Amygdala (tissue), 56 donors: ENCODE results near the gene FOSL1.

Experiments used
- DNase-seq, 56 donors: peaks; one replicate each; lab custom pipeline; 2025; lab: John Stamatoyannopoulos, UW

Gene FOSL1

GRCh38 chr11:65883058-65883761 lies 17.0 kb downstream of the FOSL1 start:
- DNase-seq, result no peak

- no peak for DNase-seq
Observed at GRCh38 chr11:65882120-65883057, 17.8 kb downstream of the FOSL1 start.

GRCh38 chr11:65880844-65881421 lies 19.3 kb downstream of the FOSL1 start:
- DNase-seq, result no peak

- DNase-seq, result no peak
Observed at GRCh38 chr11:65880027-65880426, 20.2 kb downstream of the FOSL1 start.

GRCh38 chr11:65879617-65880016 lies 20.6 kb downstream of the FOSL1 start, which contains the start of gene CTSW:
Gene CTSW, plus strand, starts transcription at chr11:65879837. Its CDS starts 18 bp downstream, at chr11:65879855.
- no peak for DNase-seq

- peak in 55 of 56 donors; percentile 30 to 96 (median 82) for DNase-seq
Observed at GRCh38 chr11:65873318-65874156, 26.7 kb downstream of the FOSL1 start.

GRCh38 chr11:65872586-65873317 lies 27.4 kb downstream of the FOSL1 start, which contains the start of gene EFEMP2:
Gene EFEMP2, minus strand, starts transcription at chr11:65872800. Its CDS starts 446 bp downstream, at chr11:65872354.
- DNase-seq, result peak in 5 of 56 donors; percentile 23 to 52 (median 42)

GRCh38 chr11:65871811-65872548 lies 28.2 kb downstream of the FOSL1 start:
- peak in 3 of 56 donors; percentile 4 to 52 (median 43) for DNase-seq

GRCh38 chr11:65870706-65871681 lies 29.2 kb downstream of the FOSL1 start:
- no peak for DNase-seq

- DNase-seq, result no peak
Observed at GRCh38 chr11:65870307-65870658, 29.9 kb downstream of the FOSL1 start.

- DNase-seq, result no peak
Observed at GRCh38 chr11:65869643-65870306, 30.4 kb downstream of the FOSL1 start.

- no peak for DNase-seq
Observed at GRCh38 chr11:65868907-65869306, 31.3 kb downstream of the FOSL1 start.

GRCh38 chr11:65868076-65868667 lies 32.0 kb downstream of the FOSL1 start:
- peak in 23 of 56 donors; percentile 2 to 77 (median 32) for DNase-seq

GRCh38 chr11:65867284-65868071 lies 32.7 kb downstream of the FOSL1 start:
- no peak for DNase-seq

- DNase-seq, result no peak
Observed at GRCh38 chr11:65866509-65867283, 33.5 kb downstream of the FOSL1 start.
